ENCODE data around the gene RTP4.

RTP4 gene

GRCh38 chr3:187340578-187340977 is 27.6 kb upstream of the RTP4 start:
- Histone ChIP-seq H3K36me3 (ENCODE audit: control insufficient read depth in 1 of 2, insufficient read depth in 2 of 2, low read length in 2 of 2) (no peaks in the 10 kb centered on the region), H3K27me3 (ENCODE audit: low read depth, low read length) (no peaks in the 10 kb centered on the region), H3K27ac (ENCODE audit: low read length) (no peak overlapping the region), H3K9me3 (ENCODE audit: control insufficient read depth in 1 of 2, low read length in 2 of 2) (no peaks in the 10 kb centered on the region), H3K4me3 (ENCODE audit: low read depth in 1 of 2, low read length in 2 of 2) (no peak overlapping the region), H3K4me1 (ENCODE audit: control insufficient read depth in 1 of 2, insufficient read depth in 2 of 2, low read length in 2 of 2) (no peaks in the 10 kb centered on the region)

DNA sequence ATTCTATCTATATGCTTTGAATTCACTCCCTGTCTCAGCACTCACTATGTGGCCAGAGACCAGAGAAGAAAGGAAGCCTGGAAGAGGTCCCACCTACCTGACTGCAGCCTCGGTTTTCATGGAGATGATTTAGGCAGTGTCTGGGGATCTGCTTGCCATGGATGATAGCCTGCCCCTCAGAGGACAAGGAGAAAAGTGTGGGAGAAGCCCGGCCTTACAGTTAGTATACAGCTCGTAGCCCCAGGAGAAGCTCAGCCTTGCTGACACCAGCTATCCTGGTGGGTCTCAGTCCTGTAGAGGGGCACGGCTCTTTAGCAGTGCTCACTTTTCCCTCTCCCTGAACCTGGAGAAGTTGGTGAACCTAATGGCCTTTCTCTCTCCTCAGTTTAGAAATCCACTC is 25.9 kb upstream of the RTP4 start:
- Histone ChIP-seq H3K36me3 (ENCODE audit: control insufficient read depth in 1 of 2, insufficient read depth in 2 of 2, low read length in 2 of 2) (no peaks in the 10 kb centered on the region), H3K9me3 (ENCODE audit: control insufficient read depth in 1 of 2, low read length in 2 of 2) (no peaks in the 10 kb centered on the region), H3K4me3 (ENCODE audit: low read depth in 1 of 2, low read length in 2 of 2) (no peak overlapping the region), H3K4me1 (ENCODE audit: control insufficient read depth in 1 of 2, insufficient read depth in 2 of 2, low read length in 2 of 2) (no peaks in the 10 kb centered on the region), H3K27me3 (ENCODE audit: low read depth, low read length) (no peaks in the 10 kb centered on the region), H3K27ac (ENCODE audit: low read length) (no peak overlapping the region)

- H3K27ac ChIP-seq (ENCODE audit: low read length): no peak overlapping the region
- no peak overlapping the region for H3K4me3 ChIP-seq (ENCODE audit: low read depth in 1 of 2, low read length in 2 of 2)
- H3K27me3 ChIP-seq (ENCODE audit: low read depth, low read length): no peaks in the 10 kb centered on the region
- no peaks in the 10 kb centered on the region for H3K4me1 ChIP-seq (ENCODE audit: control insufficient read depth in 1 of 2, insufficient read depth in 2 of 2, low read length in 2 of 2)
- H3K36me3 ChIP-seq (ENCODE audit: control insufficient read depth in 1 of 2, insufficient read depth in 2 of 2, low read length in 2 of 2): no peaks in the 10 kb centered on the region
- no peaks in the 10 kb centered on the region for H3K9me3 ChIP-seq (ENCODE audit: control insufficient read depth in 1 of 2, low read length in 2 of 2)
Observed at GRCh38 chr3:187343670-187344069, 24.5 kb upstream of the RTP4 start.

- H3K27ac ChIP-seq (ENCODE audit: low read length): no peak overlapping the region
- no peaks in the 10 kb centered on the region for H3K4me1 ChIP-seq (ENCODE audit: control insufficient read depth in 1 of 2, insufficient read depth in 2 of 2, low read length in 2 of 2)
- no peaks in the 10 kb centered on the region for H3K9me3 ChIP-seq (ENCODE audit: control insufficient read depth in 1 of 2, low read length in 2 of 2)
- H3K4me3 ChIP-seq (ENCODE audit: low read depth in 1 of 2, low read length in 2 of 2): no peak overlapping the region
- no peaks in the 10 kb centered on the region for H3K36me3 ChIP-seq (ENCODE audit: control insufficient read depth in 1 of 2, insufficient read depth in 2 of 2, low read length in 2 of 2)
- H3K27me3 ChIP-seq (ENCODE audit: low read depth, low read length): no peaks in the 10 kb centered on the region
Observed at GRCh38 chr3:187352581-187353575, 15.3 kb upstream of the RTP4 start.

GRCh38 chr3:187358068-187358467 is 10.1 kb upstream of the RTP4 start:
- no peaks in the 10 kb centered on the region for H3K27me3 ChIP-seq (ENCODE audit: low read depth, low read length)
- no peaks in the 10 kb centered on the region for H3K36me3 ChIP-seq (ENCODE audit: control insufficient read depth in 1 of 2, insufficient read depth in 2 of 2, low read length in 2 of 2)
- no peak overlapping the region for H3K4me3 ChIP-seq (ENCODE audit: low read depth in 1 of 2, low read length in 2 of 2)
- no peaks in the 10 kb centered on the region for H3K4me1 ChIP-seq (ENCODE audit: control insufficient read depth in 1 of 2, insufficient read depth in 2 of 2, low read length in 2 of 2)
- no peaks in the 10 kb centered on the region for H3K9me3 ChIP-seq (ENCODE audit: control insufficient read depth in 1 of 2, low read length in 2 of 2)
- H3K27ac ChIP-seq (ENCODE audit: low read length): no peak overlapping the region

- Histone ChIP-seq H3K4me1 (ENCODE audit: control insufficient read depth in 1 of 2, insufficient read depth in 2 of 2, low read length in 2 of 2) (no peaks in the 10 kb centered on the region), H3K27me3 (ENCODE audit: low read depth, low read length) (no peaks in the 10 kb centered on the region), H3K27ac (ENCODE audit: low read length) (no peak overlapping the region), H3K36me3 (ENCODE audit: control insufficient read depth in 1 of 2, insufficient read depth in 2 of 2, low read length in 2 of 2) (no peaks in the 10 kb centered on the region), H3K9me3 (ENCODE audit: control insufficient read depth in 1 of 2, low read length in 2 of 2) (no peaks in the 10 kb centered on the region), H3K4me3 (ENCODE audit: low read depth in 1 of 2, low read length in 2 of 2) (no peak overlapping the region)
Observed at GRCh38 chr3:187359798-187360486, 8.2 kb upstream of the RTP4 start.

GRCh38 chr3:187360596-187360995 is 7.6 kb upstream of the RTP4 start:
- no peak overlapping the region for H3K27ac ChIP-seq (ENCODE audit: low read length)
- H3K4me3 ChIP-seq (ENCODE audit: low read depth in 1 of 2, low read length in 2 of 2): no peak overlapping the region
- H3K36me3 ChIP-seq (ENCODE audit: control insufficient read depth in 1 of 2, insufficient read depth in 2 of 2, low read length in 2 of 2): no peaks in the 10 kb centered on the region
- H3K27me3 ChIP-seq (ENCODE audit: low read depth, low read length): no peaks in the 10 kb centered on the region
- H3K4me1 ChIP-seq (ENCODE audit: control insufficient read depth in 1 of 2, insufficient read depth in 2 of 2, low read length in 2 of 2): no peaks in the 10 kb centered on the region
- no peaks in the 10 kb centered on the region for H3K9me3 ChIP-seq (ENCODE audit: control insufficient read depth in 1 of 2, low read length in 2 of 2)

DNA sequence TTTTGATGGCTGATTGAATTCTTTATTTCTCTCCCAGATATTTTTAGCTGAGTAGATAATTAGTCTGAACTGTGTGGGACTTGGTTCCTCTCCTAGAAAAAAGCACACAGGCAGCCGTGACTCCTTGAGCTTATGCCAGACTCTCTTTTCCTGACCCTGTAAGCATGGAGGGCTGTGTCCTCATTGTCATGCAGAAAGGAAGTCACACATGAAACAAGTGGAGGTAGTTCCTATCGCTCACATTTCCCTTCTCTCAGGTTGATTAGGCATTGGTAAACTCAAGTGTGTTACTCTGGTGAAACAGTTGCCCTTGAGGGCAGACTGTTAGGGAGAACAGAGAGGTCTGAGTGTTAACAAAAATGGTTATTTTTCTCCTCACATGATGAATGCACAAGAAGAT is 6.3 kb upstream of the RTP4 start:
- Histone ChIP-seq H3K9me3 (ENCODE audit: control insufficient read depth in 1 of 2, low read length in 2 of 2) (no peaks in the 10 kb centered on the region), H3K27me3 (ENCODE audit: low read depth, low read length) (no peaks in the 10 kb centered on the region), H3K36me3 (ENCODE audit: control insufficient read depth in 1 of 2, insufficient read depth in 2 of 2, low read length in 2 of 2) (no peaks in the 10 kb centered on the region), H3K4me1 (ENCODE audit: control insufficient read depth in 1 of 2, insufficient read depth in 2 of 2, low read length in 2 of 2) (no peaks in the 10 kb centered on the region), H3K4me3 (ENCODE audit: low read depth in 1 of 2, low read length in 2 of 2) (no peak overlapping the region), H3K27ac (ENCODE audit: low read length) (no peak overlapping the region)

DNA sequence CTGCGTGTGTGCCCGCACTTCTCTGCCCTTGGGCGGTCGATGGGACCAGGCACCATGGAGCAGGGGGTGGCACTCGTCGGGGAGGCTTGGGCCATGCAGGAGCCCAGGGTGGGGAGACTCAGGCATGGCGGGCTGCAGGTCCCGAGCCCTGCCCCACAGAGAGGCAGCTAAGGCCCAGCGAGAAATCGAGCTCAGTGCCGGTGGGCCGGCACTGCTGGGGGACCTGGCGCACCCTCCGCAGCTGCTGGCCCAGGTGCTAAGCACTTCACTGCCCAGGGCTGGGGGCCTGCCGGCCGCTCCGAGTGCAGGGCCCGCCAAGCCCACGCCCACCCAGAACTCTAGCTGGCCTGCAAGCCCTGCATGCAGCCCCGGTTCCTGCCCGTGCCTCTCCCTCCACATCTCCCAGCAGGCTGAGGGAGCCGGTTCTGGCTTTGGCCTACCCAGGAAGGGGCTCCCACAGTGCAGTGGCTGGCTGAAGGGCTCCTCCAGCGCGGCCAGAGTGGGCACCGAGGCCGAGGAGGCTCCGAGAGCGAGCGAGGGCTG is 553 bp upstream of the RTP4 start:
- Histone ChIP-seq H3K36me3 (ENCODE audit: control insufficient read depth in 1 of 2, insufficient read depth in 2 of 2, low read length in 2 of 2) (peaks cover 7 to 19% of the 10 kb centered on the region in 2 donors), H3K9me3 (ENCODE audit: control insufficient read depth in 1 of 2, low read length in 2 of 2) (no peaks in the 10 kb centered on the region), H3K4me3 (ENCODE audit: low read depth in 1 of 2, low read length in 2 of 2) (peak overlapping the region; percentile 75 to 97), H3K4me1 (ENCODE audit: control insufficient read depth in 1 of 2, insufficient read depth in 2 of 2, low read length in 2 of 2) (no peaks in the 10 kb centered on the region), H3K27me3 (ENCODE audit: low read depth, low read length) (no peaks in the 10 kb centered on the region), H3K27ac (ENCODE audit: low read length) (peak overlapping the region; percentile 99)

- H3K27ac ChIP-seq (ENCODE audit: low read length): peak overlapping the region; percentile 99
- peak overlapping the region; percentile 75 to 97 for H3K4me3 ChIP-seq (ENCODE audit: low read depth in 1 of 2, low read length in 2 of 2)
- H3K9me3 ChIP-seq (ENCODE audit: control insufficient read depth in 1 of 2, low read length in 2 of 2): no peaks in the 10 kb centered on the region
- H3K36me3 ChIP-seq (ENCODE audit: control insufficient read depth in 1 of 2, insufficient read depth in 2 of 2, low read length in 2 of 2): peaks cover 7 to 19% of the 10 kb centered on the region in 2 donors
- H3K4me1 ChIP-seq (ENCODE audit: control insufficient read depth in 1 of 2, insufficient read depth in 2 of 2, low read length in 2 of 2): no peaks in the 10 kb centered on the region
- no peaks in the 10 kb centered on the region for H3K27me3 ChIP-seq (ENCODE audit: low read depth, low read length)
Observed at GRCh38 chr3:187369089-187369447, 883 bp downstream of the RTP4 start.

- H3K4me3 ChIP-seq (ENCODE audit: low read depth in 1 of 2, low read length in 2 of 2): peak overlapping the region in 1 of 2 donors; percentile 29
- H3K9me3 ChIP-seq (ENCODE audit: control insufficient read depth in 1 of 2, low read length in 2 of 2): no peaks in the 10 kb centered on the region
- no peaks in the 10 kb centered on the region for H3K4me1 ChIP-seq (ENCODE audit: control insufficient read depth in 1 of 2, insufficient read depth in 2 of 2, low read length in 2 of 2)
- peaks cover 7 to 19% of the 10 kb centered on the region in 2 donors for H3K36me3 ChIP-seq (ENCODE audit: control insufficient read depth in 1 of 2, insufficient read depth in 2 of 2, low read length in 2 of 2)
- H3K27ac ChIP-seq (ENCODE audit: low read length): no peak overlapping the region
- no peaks in the 10 kb centered on the region for H3K27me3 ChIP-seq (ENCODE audit: low read depth, low read length)
Observed at GRCh38 chr3:187370051-187370450, 1.9 kb downstream of the RTP4 start.

Data from muscle layer of duodenum (tissue), 2 donors.